GM12864 (cell line): Measurements from ENCODE around the gene ELMO1.

Experiments
- DNase-seq: peaks from one replicate; pipeline ENCODE4 v3.0.0-alpha.2; 2011; ENCODE audit warnings: low read depth
- H3K4me3 ChIP-seq: 2 replicates; pipeline ENCODE4 v1.5.1; 2011; ENCODE audit warnings: mild to moderate bottlenecking, low read depth, low read length, control low read depth
- CTCF ChIP-seq: IDR thresholded peaks from 2 replicates; pipeline ENCODE4 v1.5.1; 2011; ENCODE audit warnings: low read depth, mild to moderate bottlenecking, moderate library complexity, low read length, control low read depth, inconsistent platforms; ENCODE audit errors: missing control alignments

Gene ELMO1

GRCh38 chr7:37070031-37070430 lies 378.6 kb downstream of the ELMO1 start:
- TF ChIP-seq CTCF: no peak
- DNase-seq: no peak
- H3K4me3 ChIP-seq: no peak overlapping the region

GRCh38 chr7:37069336-37069735 lies 379.3 kb downstream of the ELMO1 start:
- TF ChIP-seq CTCF: no peak
- no peak for DNase-seq
- H3K4me3 ChIP-seq: no peak overlapping the region

GRCh38 chr7:37068902-37069301 lies 379.8 kb downstream of the ELMO1 start:
- no peak overlapping the region for H3K4me3 ChIP-seq
- TF ChIP-seq CTCF: no peak
- no peak for DNase-seq

- H3K4me3 ChIP-seq: no peak overlapping the region
- TF ChIP-seq CTCF: no peak
- no peak for DNase-seq
Observed at GRCh38 chr7:37068038-37068437, 380.6 kb downstream of the ELMO1 start.

- no peak for DNase-seq
- H3K4me3 ChIP-seq: no peak overlapping the region
- no peak for TF ChIP-seq CTCF
Observed at GRCh38 chr7:37065779-37066271, 382.8 kb downstream of the ELMO1 start.

- no peak overlapping the region for H3K4me3 ChIP-seq
- no peak for TF ChIP-seq CTCF
- DNase-seq: no peak
Observed at GRCh38 chr7:37062560-37062859, 386.2 kb downstream of the ELMO1 start.

- no peak for TF ChIP-seq CTCF
- H3K4me3 ChIP-seq: no peak overlapping the region
- DNase-seq: no peak
Observed at GRCh38 chr7:37061849-37062559, 386.7 kb downstream of the ELMO1 start.
